Neural progenitor cell (in vitro differentiated cells): ENCODE measurements around the gene ODF2L. TPM values are rescaled to one million over a fixed set of nuclear protein-coding genes. Genes with fewer than 3 reads are reported as not detected.

Experiments
- DNase-seq: peaks from one replicate; pipeline ENCODE4 v3.0.0-alpha.2; 2016; ENCODE audit warnings: low spot score
- H2AFZ ChIP-seq: fragments of 200-600 bp; sonication (generic); replicated peaks from 2 replicates; pipeline ENCODE4 v1.6.1; 2016; ENCODE audit warnings: antibody characterized with exemption
- H3F3A ChIP-seq: fragments of 200-600 bp; sonication (generic); 2 replicates; pipeline ENCODE4 v1.6.1; 2016; ENCODE audit warnings: antibody characterized with exemption, low read depth
- H3K27ac ChIP-seq: fragments of 200-600 bp; sonication (generic); 2 replicates; pipeline ENCODE4 v1.5.1; 2016; ENCODE audit warnings: mild to moderate bottlenecking
- H3K27me3 ChIP-seq: fragments of 200-600 bp; sonication (generic); 2 replicates; pipeline ENCODE4 v1.6.1; 2016; ENCODE audit warnings: mild to moderate bottlenecking, moderate library complexity
- H3K36me3 ChIP-seq: fragments of 200-600 bp; sonication (generic); 2 replicates; pipeline ENCODE4 v1.5.1; 2016
- H3K4me1 ChIP-seq: fragments of 200-600 bp; sonication (generic); 2 replicates; pipeline ENCODE4 v1.6.1; 2016; ENCODE audit warnings: mixed run types
- H3K4me2 ChIP-seq: fragments of 200-600 bp; sonication (generic); 2 replicates; pipeline ENCODE4 v1.6.1; 2016
- H3K4me3 ChIP-seq: fragments of 200-600 bp; sonication (generic); 2 replicates; pipeline ENCODE4 v1.5.1; 2016
- H3K79me2 ChIP-seq: fragments of 200-600 bp; sonication (generic); 2 replicates; pipeline ENCODE4 v1.6.1; 2016; ENCODE audit warnings: low read depth
- H3K9ac ChIP-seq: fragments of 200-600 bp; sonication (generic); 2 replicates; pipeline ENCODE4 v1.6.1; 2016
- H3K9me3 ChIP-seq: fragments of 200-600 bp; sonication (generic); 2 replicates; pipeline ENCODE4 v1.5.1; 2016; ENCODE audit warnings: low read depth
- H4K20me1 ChIP-seq: fragments of 200-600 bp; sonication (generic); 2 replicates; pipeline ENCODE4 v1.6.1; 2016; ENCODE audit warnings: low read depth
- H3K27ac Mint-ChIP-seq: 3 replicates; pipeline ENCODE4 v1.8.0; 2021; ENCODE audit warnings: mixed read lengths
- H3K27me3 Mint-ChIP-seq: 2 replicates; pipeline ENCODE4 v1.8.0; 2022; ENCODE audit warnings: low read depth, mild to moderate bottlenecking, inconsistent platforms, moderate library complexity, mixed read lengths; ENCODE audit not compliant: insufficient read depth
- H3K36me3 Mint-ChIP-seq: 3 replicates; pipeline ENCODE4 v1.8.0; 2021; ENCODE audit warnings: mixed read lengths
- H3K4me1 Mint-ChIP-seq: 3 replicates; pipeline ENCODE4 v1.8.0; 2021; ENCODE audit warnings: mixed read lengths
- H3K4me3 Mint-ChIP-seq: 3 replicates; pipeline ENCODE4 v1.8.0; 2021; ENCODE audit warnings: mild to moderate bottlenecking, moderate library complexity, mixed read lengths
- H3K9me3 Mint-ChIP-seq: 3 replicates; pipeline ENCODE4 v1.8.0; 2020; ENCODE audit warnings: mixed read lengths
- EZH2 ChIP-seq: fragments of 200-600 bp; sonication (generic); IDR thresholded peaks from 2 replicates; pipeline ENCODE4 v1.6.1; 2017; ENCODE audit warnings: antibody characterized with exemption, mild to moderate bottlenecking, moderate library complexity
- EZH2phosphoT487 ChIP-seq: fragments of 200-600 bp; sonication (generic); IDR thresholded peaks from 2 replicates; pipeline ENCODE4 v1.6.1; 2017; ENCODE audit warnings: antibody characterized with exemption
- total RNA-seq: library from RNA; depleted of rRNA; stranded (reverse); fragments of >200 nt; gene quantifications from 2 replicates; pipeline ENCODE4 v1.2.3, GENCODE V29; 2015; ENCODE audit warnings: low replicate concordance
- TF ChIP-seq, protein P1 (sequence below): fragments of 200-600 bp; sonication (generic); IDR thresholded peaks from 2 replicates; pipeline ENCODE4 v1.5.1; 2017; ENCODE audit warnings: antibody characterized with exemption, mild to moderate bottlenecking

Gene ODF2L
- total RNA-seq, 1 donor from 2014 or later = 62.6 TPM

DNA sequence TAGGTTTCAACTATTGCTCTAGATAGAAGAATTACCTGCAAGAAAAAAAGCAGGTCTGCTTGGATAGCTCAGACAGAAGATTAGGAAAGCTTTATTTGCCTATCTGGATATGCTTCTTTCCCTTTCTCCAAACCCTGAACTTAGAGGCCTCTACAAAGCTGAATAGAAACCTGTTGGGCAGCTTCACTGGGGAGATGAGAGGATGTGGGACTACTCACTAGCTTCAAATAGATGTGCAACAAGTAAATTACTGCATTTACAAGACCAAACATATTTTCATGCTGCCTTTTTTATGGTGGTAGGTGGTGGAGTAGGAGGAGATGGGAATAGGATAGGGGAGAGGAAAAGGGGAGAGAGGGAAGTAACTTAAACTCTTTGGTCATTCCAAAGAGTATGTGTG lies 34.3 kb upstream of the ODF2L start:
- no peak overlapping the region for H3K4me2 ChIP-seq
- DNase-seq = no peak
- no peaks in the 10 kb centered on the region for H3K9me3 Mint-ChIP-seq
- H3K27me3 ChIP-seq = no peaks in the 10 kb centered on the region
- H2AFZ ChIP-seq = no peak overlapping the region
- H3K4me1 ChIP-seq = no peaks in the 10 kb centered on the region
- no peaks in the 10 kb centered on the region for H4K20me1 ChIP-seq
- no peak overlapping the region for H3K27ac Mint-ChIP-seq
- no peaks in the 10 kb centered on the region for H3K36me3 Mint-ChIP-seq
- no peak overlapping the region for H3K4me3 ChIP-seq
- H3K79me2 ChIP-seq = no peaks in the 10 kb centered on the region
- no peak overlapping the region for H3K4me3 Mint-ChIP-seq
- TF ChIP-seq EZH2phosphoT487 (no peak), EZH2 (no peak)
- TF ChIP-seq, protein P1, sequence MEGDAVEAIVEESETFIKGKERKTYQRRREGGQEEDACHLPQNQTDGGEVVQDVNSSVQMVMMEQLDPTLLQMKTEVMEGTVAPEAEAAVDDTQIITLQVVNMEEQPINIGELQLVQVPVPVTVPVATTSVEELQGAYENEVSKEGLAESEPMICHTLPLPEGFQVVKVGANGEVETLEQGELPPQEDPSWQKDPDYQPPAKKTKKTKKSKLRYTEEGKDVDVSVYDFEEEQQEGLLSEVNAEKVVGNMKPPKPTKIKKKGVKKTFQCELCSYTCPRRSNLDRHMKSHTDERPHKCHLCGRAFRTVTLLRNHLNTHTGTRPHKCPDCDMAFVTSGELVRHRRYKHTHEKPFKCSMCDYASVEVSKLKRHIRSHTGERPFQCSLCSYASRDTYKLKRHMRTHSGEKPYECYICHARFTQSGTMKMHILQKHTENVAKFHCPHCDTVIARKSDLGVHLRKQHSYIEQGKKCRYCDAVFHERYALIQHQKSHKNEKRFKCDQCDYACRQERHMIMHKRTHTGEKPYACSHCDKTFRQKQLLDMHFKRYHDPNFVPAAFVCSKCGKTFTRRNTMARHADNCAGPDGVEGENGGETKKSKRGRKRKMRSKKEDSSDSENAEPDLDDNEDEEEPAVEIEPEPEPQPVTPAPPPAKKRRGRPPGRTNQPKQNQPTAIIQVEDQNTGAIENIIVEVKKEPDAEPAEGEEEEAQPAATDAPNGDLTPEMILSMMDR = no peak
- H3K27me3 Mint-ChIP-seq = no peaks in the 10 kb centered on the region
- H3F3A ChIP-seq = no peaks in the 10 kb centered on the region
- no peaks in the 10 kb centered on the region for H3K36me3 ChIP-seq
- peaks cover 10% of the 10 kb centered on the region for H3K4me1 Mint-ChIP-seq
- H3K27ac ChIP-seq = no peak overlapping the region
- H3K9ac ChIP-seq = no peak overlapping the region
- no peaks in the 10 kb centered on the region for H3K9me3 ChIP-seq

DNA sequence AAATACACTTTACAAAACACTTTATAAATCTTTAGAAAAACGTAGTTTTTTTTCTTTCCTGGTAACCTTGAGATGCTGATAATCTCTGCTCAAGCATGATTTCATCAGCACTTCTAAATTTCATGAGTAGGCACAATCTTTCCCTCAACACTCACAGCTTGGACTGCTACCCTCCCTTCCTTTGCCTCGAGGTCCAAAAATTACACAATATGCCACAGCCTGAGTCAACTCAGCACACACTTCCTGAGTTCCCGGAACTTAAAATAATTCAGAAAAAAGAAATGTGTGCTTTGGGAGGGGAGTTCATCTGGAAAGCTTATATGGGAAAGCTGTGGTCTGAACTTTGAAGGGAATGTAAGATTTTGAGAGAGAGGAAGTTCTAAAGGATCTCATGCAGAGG lies 33.7 kb upstream of the ODF2L start:
- TF ChIP-seq, protein P1 = no peak
- TF ChIP-seq EZH2 (no peak), EZH2phosphoT487 (no peak)
- Histone ChIP-seq H3K27ac (no peak overlapping the region), H3K4me3 (no peak overlapping the region), H3K9ac (no peak overlapping the region), H3K4me1 (no peaks in the 10 kb centered on the region), H4K20me1 (no peaks in the 10 kb centered on the region), H2AFZ (no peak overlapping the region), H3K79me2 (no peaks in the 10 kb centered on the region), H3K9me3 (no peaks in the 10 kb centered on the region), H3K4me2 (no peak overlapping the region), H3F3A (no peaks in the 10 kb centered on the region), H3K36me3 (no peaks in the 10 kb centered on the region), H3K27me3 (no peaks in the 10 kb centered on the region)
- Mint-ChIP-seq H3K4me3 (no peak overlapping the region), H3K36me3 (no peaks in the 10 kb centered on the region), H3K4me1 (peaks cover 4% of the 10 kb centered on the region), H3K27ac (no peak overlapping the region), H3K9me3 (no peaks in the 10 kb centered on the region), H3K27me3 (no peaks in the 10 kb centered on the region)
- DNase-seq = no peak

DNA sequence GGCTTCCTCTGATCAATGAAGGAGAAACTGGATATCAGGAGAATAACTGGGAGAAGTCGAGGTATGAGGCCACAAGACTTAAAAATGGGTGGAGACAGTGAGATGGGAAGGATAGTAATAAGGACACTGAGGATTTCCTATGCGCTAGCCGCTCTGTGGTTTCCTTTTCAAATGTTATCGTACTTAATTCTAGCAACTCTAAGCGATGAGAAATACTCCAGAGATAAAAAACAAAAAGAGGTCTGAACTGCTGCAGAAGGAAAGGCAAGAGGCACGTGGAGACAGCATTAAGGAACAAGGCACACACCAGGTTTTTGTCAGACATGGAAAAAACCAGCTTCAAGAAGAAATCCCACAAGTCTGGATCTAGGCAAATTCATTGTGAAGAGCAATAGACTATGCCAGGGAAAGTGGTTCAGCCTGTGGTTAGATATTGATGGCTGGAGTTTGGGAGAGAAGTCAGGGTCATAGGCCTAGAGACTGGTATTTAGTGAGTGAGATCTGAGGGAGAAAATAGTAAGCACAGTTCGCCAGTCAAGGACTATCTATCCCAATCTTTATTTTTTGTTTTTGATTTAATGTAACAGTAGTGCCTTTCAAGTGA lies 33.1 kb upstream of the ODF2L start:
- no peaks in the 10 kb centered on the region for H3K79me2 ChIP-seq
- H3K27me3 Mint-ChIP-seq = no peaks in the 10 kb centered on the region
- H3K27ac ChIP-seq = no peak overlapping the region
- no peaks in the 10 kb centered on the region for H4K20me1 ChIP-seq
- H3K36me3 ChIP-seq = no peaks in the 10 kb centered on the region
- no peak overlapping the region for H3K4me3 ChIP-seq
- H3K27me3 ChIP-seq = no peaks in the 10 kb centered on the region
- TF ChIP-seq, protein P1 = no peak
- TF ChIP-seq EZH2phosphoT487 = no peak
- TF ChIP-seq EZH2 = no peak
- no peaks in the 10 kb centered on the region for H3K36me3 Mint-ChIP-seq
- H2AFZ ChIP-seq = no peak overlapping the region
- H3K27ac Mint-ChIP-seq = no peak overlapping the region
- no peaks in the 10 kb centered on the region for H3K9me3 ChIP-seq
- no peak for DNase-seq
- no peak overlapping the region for H3K4me3 Mint-ChIP-seq
- no peaks in the 10 kb centered on the region for H3F3A ChIP-seq
- no peaks in the 10 kb centered on the region for H3K4me1 ChIP-seq
- peaks cover 3% of the 10 kb centered on the region for H3K4me1 Mint-ChIP-seq
- H3K4me2 ChIP-seq = no peak overlapping the region
- H3K9ac ChIP-seq = no peak overlapping the region
- H3K9me3 Mint-ChIP-seq = no peaks in the 10 kb centered on the region
